Measurements from ENCODE around the gene PDCD4. TPM values are rescaled to one million over a fixed set of nuclear protein-coding genes. Genes with fewer than 3 reads are reported as not detected.

The PDCD4 gene
- total RNA-seq, 1 experiment from 2014 or later, result 9.0 TPM

DNA sequence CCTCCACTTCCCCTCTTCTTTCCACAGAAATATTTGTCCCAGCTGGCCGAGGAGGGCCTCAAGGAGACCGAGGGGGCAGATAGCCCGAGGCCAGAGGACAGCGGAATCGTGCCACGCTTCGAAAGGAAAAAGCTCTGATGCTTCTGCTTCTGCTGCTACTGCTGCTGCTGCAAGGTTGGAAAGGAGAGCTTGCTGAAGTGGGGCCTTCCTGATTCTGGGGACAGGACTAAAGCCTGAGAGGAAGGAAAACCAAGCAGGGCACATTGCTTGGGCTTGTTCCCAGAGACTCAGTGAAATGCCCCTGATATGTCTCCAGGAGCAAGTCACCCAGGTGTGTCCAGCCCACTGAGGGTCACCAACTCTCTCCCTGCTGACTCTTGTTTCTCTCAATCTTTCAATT lies 35.9 kb upstream of the PDCD4 start:
- no peaks in the 10 kb centered on the region for H3K36me3 ChIP-seq (replicated peaks; ENCODE audit: control insufficient read depth, insufficient read depth, low read length)
- no peak overlapping the region for H3K4me3 ChIP-seq (ENCODE audit: insufficient read depth, low read depth, low read length)
- H3K27me3 ChIP-seq (ENCODE audit: control insufficient read depth, insufficient read depth, low read length), result no peaks in the 10 kb centered on the region
- no peak for DNase-seq

GRCh38 chr10:110836706-110837105 lies 35.0 kb upstream of the PDCD4 start:
- Histone ChIP-seq H3K4me3 (ENCODE audit: insufficient read depth, low read depth, low read length) (no peak overlapping the region), H3K27me3 (ENCODE audit: control insufficient read depth, insufficient read depth, low read length) (no peaks in the 10 kb centered on the region), H3K36me3 (replicated peaks; ENCODE audit: control insufficient read depth, insufficient read depth, low read length) (no peaks in the 10 kb centered on the region)
- no peak for DNase-seq

DNA sequence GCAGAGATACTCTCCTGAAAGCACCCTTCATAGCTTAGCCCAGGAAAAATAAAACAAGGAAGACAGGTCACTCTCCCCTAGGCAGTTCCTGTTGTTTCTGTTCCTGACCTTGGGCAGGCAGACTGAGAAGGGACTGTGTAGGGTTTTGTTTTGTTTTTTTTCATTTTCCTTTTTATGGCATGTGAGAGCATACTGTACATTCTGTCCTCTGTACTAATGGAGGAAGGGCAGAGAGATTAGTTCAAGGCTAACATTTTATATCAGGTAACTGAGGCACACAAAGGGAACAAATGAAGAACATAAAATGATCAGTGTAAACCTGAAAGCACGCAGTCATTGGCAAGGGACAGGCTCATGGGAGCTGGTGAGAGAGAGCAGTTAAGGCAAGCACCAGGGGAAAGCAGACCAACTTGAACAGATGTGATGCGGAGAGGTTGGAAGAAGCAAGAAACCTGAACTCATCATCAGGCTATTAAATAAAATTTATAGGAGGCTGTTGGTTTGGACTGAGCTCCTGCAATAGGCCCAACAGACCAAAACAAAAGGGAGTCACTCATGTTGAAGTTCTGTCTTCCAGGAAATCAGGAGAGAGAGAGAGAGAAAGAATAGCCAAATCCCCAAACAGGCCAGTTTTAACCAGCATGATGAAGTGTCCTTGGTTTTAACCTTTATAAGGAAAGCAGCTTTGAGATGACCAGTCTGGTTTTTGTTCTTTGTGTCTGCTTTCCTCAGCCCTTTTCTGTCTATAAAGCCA lies 34.1 kb upstream of the PDCD4 start:
- H3K27me3 ChIP-seq (ENCODE audit: control insufficient read depth, insufficient read depth, low read length), result no peaks in the 10 kb centered on the region
- no peak for DNase-seq

DNA sequence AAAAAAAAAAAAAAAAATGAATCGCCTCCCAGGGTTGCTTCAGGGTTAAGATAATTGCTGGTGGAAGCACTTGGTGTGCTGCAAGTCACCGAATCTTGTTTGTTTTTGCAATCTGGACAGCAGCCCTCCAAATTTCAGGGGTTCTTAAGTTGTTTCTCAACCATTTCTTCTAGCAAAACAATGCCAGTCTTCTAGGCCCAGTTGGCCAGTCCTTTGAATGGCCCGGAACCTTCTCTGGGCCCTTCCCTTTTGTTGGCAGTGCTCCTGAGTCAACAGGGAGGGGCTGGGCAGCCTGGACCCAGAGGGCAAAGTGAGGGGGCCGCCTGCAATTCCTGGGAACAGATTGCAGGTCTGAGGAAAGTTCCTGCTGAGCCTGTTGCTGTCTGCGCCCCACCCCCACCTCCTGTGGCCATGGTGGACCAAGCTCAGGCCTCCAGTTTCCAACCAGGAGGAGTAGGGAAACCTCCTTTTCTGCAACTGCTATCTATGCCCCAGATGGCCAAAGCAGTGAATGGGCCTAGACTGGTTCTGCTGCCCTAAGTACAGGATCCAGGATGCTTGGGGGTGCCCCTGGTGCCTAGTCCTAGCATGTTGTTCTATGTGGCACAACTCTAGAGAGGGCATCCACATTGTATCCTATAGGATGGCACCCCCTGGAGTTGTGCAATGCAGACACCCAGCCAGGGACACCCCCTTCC lies 31.4 kb upstream of the PDCD4 start:
- DNase-seq, result no peak
- no peaks in the 10 kb centered on the region for H3K27me3 ChIP-seq (ENCODE audit: control insufficient read depth, insufficient read depth, low read length)
- H3K36me3 ChIP-seq (replicated peaks; ENCODE audit: control insufficient read depth, insufficient read depth, low read length), result no peaks in the 10 kb centered on the region

More for the DNA sequence above, 34.1 kb upstream of the PDCD4 start:
- Histone ChIP-seq H3K36me3 (replicated peaks; ENCODE audit: control insufficient read depth, insufficient read depth, low read length) (no peaks in the 10 kb centered on the region), H3K4me3 (ENCODE audit: insufficient read depth, low read depth, low read length) (no peak overlapping the region)

DNA sequence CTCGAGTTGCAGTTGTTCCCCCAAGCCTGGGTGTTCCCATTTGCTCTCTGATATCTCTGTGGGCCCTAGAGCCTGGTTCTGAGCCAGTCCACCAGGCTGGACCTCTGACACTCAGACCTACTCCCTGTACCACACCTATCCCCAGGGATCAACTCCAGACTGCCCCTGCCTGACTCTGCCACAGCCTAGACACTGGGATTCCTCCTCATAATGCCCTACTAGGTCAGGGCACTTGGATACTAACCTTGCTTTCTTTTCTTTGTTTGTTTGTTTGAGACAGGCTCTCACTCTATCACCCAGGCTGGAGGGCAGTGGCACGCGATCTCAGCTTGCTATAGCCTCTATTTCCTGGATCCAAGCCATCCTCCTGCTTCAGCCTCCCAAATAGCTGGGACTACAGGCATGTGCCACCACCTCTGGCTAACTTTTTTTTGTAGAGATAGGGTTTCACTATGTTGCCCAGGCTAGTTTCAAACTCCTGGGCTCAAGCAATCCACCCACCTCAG lies 30.8 kb upstream of the PDCD4 start:
- H3K4me3 ChIP-seq (ENCODE audit: insufficient read depth, low read depth, low read length), result no peak overlapping the region
- no peaks in the 10 kb centered on the region for H3K27me3 ChIP-seq (ENCODE audit: control insufficient read depth, insufficient read depth, low read length)
- no peak for DNase-seq
- no peaks in the 10 kb centered on the region for H3K36me3 ChIP-seq (replicated peaks; ENCODE audit: control insufficient read depth, insufficient read depth, low read length)

More for the DNA sequence above, 31.4 kb upstream of the PDCD4 start:
- H3K4me3 ChIP-seq (ENCODE audit: insufficient read depth, low read depth, low read length), result no peak overlapping the region

DNA sequence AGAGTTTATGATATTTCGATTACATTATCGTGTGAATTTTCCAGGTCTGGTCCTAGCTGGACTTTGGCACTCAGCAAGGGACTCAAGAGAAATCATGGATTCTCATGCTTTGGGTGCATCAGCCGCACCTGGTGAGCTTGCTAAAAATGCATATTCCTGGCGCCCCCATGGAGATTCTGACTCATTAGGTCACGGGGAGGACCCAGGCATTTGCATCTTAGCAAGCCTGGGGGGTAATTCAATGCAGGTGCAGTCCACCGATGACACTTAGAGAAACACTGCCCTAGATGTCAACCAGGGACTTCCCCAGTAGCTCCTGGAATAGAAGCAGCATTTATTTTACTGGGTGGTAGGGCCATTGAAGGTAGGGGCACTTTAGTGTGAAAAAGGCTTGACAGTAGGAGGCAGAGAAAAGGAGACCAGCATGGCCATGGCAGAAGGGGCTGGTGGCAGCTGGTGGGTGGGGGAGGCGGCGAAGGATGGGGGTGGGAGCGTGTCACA lies 29.9 kb upstream of the PDCD4 start:
- Histone ChIP-seq H3K36me3 (replicated peaks; ENCODE audit: control insufficient read depth, insufficient read depth, low read length) (no peaks in the 10 kb centered on the region), H3K4me3 (ENCODE audit: insufficient read depth, low read depth, low read length) (no peak overlapping the region), H3K27me3 (ENCODE audit: control insufficient read depth, insufficient read depth, low read length) (no peaks in the 10 kb centered on the region)
- peak; percentile 39 for DNase-seq

DNA sequence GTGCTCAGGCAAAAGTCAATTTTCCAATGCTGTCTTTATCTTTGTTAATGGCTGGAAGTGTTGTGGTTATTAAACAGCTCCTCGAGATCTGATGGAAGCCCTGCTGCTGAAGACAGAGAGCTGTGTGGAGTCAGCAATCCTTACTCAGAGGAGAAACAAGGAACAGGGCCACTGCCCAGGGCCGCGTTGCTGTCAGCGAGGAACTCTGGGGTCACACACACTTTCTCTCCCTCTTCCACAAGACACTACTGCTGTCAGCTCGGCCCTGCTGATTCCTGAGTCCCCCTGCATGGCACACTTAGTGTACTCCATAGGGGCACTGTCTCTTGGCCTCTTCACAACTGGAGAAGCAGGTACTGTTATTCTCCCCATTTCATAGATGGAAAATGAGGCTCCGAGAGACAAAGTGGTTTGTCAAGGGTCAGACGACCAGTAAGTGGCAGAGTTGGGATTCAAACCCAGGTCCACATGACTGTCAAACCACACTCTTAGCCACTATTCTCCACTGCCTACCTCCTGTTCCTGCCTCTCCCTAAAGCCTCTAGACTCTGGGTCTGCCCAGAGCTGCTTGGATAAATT lies 29.3 kb upstream of the PDCD4 start:
- Histone ChIP-seq H3K27me3 (ENCODE audit: control insufficient read depth, insufficient read depth, low read length) (no peaks in the 10 kb centered on the region), H3K4me3 (ENCODE audit: insufficient read depth, low read depth, low read length) (no peak overlapping the region), H3K36me3 (replicated peaks; ENCODE audit: control insufficient read depth, insufficient read depth, low read length) (no peaks in the 10 kb centered on the region)
- no peak for DNase-seq

DNA sequence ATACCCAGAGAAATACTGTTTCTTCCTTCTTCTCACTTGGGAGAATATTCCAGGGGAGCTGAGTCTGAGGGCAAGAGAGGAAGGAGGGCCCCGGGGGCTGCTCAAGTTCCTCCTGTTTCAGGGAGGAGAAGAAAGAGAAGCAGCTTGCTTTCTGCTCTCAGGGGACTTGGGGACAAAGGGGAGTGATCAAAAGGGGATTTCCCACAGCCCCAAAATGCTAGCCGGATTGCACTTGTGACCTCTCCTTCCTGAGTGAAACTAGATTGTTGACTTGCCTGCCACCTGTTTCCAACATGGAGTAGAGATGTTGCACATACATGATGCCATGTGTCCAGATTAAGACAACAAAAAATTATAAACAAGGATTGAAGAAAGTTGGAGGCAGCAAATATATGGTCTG lies 28.7 kb upstream of the PDCD4 start:
- no peak overlapping the region for H3K4me3 ChIP-seq (ENCODE audit: insufficient read depth, low read depth, low read length)
- peak; percentile 42 for DNase-seq
- no peaks in the 10 kb centered on the region for H3K27me3 ChIP-seq (ENCODE audit: control insufficient read depth, insufficient read depth, low read length)
- no peaks in the 10 kb centered on the region for H3K36me3 ChIP-seq (replicated peaks; ENCODE audit: control insufficient read depth, insufficient read depth, low read length)

- no peak overlapping the region for H3K4me3 ChIP-seq (ENCODE audit: insufficient read depth, low read depth, low read length)
- no peaks in the 10 kb centered on the region for H3K27me3 ChIP-seq (ENCODE audit: control insufficient read depth, insufficient read depth, low read length)
- DNase-seq, result no peak
- H3K36me3 ChIP-seq (replicated peaks; ENCODE audit: control insufficient read depth, insufficient read depth, low read length), result no peaks in the 10 kb centered on the region
Measured at GRCh38 chr10:110843796-110844616, 27.7 kb upstream of the PDCD4 start.

- Histone ChIP-seq H3K36me3 (replicated peaks; ENCODE audit: control insufficient read depth, insufficient read depth, low read length) (no peaks in the 10 kb centered on the region), H3K27me3 (ENCODE audit: control insufficient read depth, insufficient read depth, low read length) (no peaks in the 10 kb centered on the region), H3K4me3 (ENCODE audit: insufficient read depth, low read depth, low read length) (no peak overlapping the region)
- DNase-seq, result no peak
Measured at GRCh38 chr10:110844617-110844881, 27.2 kb upstream of the PDCD4 start.

DNA sequence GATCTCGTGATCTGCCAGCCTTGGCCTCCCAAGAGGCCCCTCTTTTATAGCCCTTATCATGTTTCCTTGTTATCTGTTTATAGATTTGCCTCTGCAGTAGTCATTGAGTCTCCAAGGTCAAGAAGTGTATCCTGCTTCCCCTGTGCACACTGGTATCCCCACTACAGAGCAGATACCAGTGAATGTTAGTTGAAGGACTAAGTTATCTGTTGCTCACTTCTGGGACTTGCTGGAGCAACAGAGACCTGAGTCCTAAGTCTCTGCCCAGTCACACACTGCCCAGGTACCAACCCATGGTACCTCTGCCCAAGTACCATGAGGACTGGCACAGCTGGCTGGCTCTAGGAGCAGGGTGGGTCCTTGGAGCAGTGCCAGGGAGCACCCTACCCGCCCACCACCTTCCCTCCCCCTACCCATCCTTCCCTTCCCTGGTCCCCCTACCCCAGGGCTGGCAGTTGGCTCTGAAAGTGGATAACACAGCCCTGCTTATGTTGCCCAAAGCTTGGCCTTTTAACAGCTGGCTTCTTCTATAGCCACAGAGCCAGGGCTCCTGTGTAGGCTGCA lies 26.5 kb upstream of the PDCD4 start:
- DNase-seq, result no peak
- Histone ChIP-seq H3K27me3 (ENCODE audit: control insufficient read depth, insufficient read depth, low read length) (no peaks in the 10 kb centered on the region), H3K4me3 (ENCODE audit: insufficient read depth, low read depth, low read length) (no peak overlapping the region), H3K36me3 (replicated peaks; ENCODE audit: control insufficient read depth, insufficient read depth, low read length) (no peaks in the 10 kb centered on the region)

- DNase-seq, result no peak
- Histone ChIP-seq H3K27me3 (ENCODE audit: control insufficient read depth, insufficient read depth, low read length) (no peaks in the 10 kb centered on the region), H3K4me3 (ENCODE audit: insufficient read depth, low read depth, low read length) (no peak overlapping the region), H3K36me3 (replicated peaks; ENCODE audit: control insufficient read depth, insufficient read depth, low read length) (no peaks in the 10 kb centered on the region)
Measured at GRCh38 chr10:110845756-110846620, 25.7 kb upstream of the PDCD4 start.

GRCh38 chr10:110847374-110847773 lies 24.4 kb upstream of the PDCD4 start:
- no peak for DNase-seq
- H3K36me3 ChIP-seq (replicated peaks; ENCODE audit: control insufficient read depth, insufficient read depth, low read length), result no peaks in the 10 kb centered on the region
- no peak overlapping the region for H3K4me3 ChIP-seq (ENCODE audit: insufficient read depth, low read depth, low read length)
- H3K27me3 ChIP-seq (ENCODE audit: control insufficient read depth, insufficient read depth, low read length), result no peaks in the 10 kb centered on the region

All from H7 (cell line).